Measurements from ENCODE around the gene AURKA.

DNA sequence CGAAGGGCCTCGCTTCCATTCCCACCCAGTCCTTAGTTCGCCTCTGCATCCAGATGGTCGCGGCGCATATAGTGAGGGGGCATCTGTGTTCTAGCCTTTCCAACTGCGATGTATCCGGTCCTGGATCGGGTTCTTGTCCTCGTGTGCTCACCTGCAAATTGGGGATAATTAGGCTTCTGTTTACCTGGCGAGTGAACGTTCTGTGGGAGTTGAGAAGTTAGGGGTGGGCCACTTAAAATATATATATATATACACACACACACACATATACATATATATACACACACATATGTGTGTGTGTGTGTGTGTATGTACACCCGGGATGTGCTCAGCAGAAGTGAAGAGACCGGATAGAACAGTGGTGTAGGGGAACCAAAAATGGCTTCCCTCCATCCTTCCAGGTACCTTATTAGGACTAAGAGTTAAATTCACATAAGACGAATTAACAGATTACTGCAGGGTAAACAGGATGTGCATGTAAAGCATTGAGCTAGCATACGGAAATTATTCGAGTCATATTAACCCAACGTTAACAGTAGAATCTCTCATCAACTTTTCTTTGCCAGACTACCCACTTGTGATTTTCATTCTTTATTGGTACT, 967 bp upstream of the AURKA start:
- TF ChIP-seq, protein P1, sequence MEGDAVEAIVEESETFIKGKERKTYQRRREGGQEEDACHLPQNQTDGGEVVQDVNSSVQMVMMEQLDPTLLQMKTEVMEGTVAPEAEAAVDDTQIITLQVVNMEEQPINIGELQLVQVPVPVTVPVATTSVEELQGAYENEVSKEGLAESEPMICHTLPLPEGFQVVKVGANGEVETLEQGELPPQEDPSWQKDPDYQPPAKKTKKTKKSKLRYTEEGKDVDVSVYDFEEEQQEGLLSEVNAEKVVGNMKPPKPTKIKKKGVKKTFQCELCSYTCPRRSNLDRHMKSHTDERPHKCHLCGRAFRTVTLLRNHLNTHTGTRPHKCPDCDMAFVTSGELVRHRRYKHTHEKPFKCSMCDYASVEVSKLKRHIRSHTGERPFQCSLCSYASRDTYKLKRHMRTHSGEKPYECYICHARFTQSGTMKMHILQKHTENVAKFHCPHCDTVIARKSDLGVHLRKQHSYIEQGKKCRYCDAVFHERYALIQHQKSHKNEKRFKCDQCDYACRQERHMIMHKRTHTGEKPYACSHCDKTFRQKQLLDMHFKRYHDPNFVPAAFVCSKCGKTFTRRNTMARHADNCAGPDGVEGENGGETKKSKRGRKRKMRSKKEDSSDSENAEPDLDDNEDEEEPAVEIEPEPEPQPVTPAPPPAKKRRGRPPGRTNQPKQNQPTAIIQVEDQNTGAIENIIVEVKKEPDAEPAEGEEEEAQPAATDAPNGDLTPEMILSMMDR (IDR thresholded peaks at IDR 0.05; ENCODE audit: insufficient read depth, low read depth, low read length) = no peak
- no peak for TF ChIP-seq EZH2 (IDR thresholded peaks at IDR 0.05; ENCODE audit: insufficient read depth, low read length)
